ENCODE measurements around the gene CHAF1A.

The CHAF1A gene

DNA sequence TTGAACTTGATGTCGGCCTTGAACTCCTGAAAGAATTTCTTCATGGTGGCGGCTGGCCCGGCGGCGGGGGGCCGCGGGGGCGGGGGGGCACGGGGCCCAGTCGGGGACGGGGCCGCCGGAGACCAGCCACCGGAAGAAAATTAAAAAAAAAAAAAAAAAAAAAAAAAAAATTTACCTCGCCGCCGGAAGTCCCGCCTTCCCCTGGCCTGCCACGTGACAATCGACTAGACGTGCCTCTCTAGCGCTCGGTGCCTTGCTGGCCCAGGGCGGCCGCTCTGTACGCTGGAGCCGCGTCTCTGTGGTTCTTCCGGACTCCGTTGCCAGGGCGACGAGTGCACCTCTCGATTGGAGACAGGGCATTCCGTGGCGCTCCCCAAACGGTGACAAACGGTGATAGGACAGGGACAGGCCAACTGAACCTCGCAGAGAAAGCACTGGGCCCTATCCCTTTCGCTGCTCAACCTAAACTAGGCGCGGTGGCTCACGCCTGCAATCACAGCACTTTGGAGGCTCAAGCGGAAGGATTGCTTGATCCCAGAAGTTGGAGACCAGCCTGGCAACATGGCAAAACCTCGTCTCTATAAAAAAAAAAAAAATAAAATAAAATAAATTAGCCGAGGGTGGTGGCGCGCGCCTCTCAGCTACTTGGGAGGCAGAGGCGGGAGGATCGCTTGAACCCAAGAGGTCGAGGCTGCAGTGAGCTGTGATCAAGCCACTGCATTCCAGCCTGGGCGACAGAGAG, 55.4 kb downstream of the CHAF1A start, which contains the start of gene UBXN6:
Gene UBXN6 (minus strand): TSS at position 141 of the 742 bp plus-strand sequence. CDS start 97 bp downstream, at position 44.
- peak; percentile 81 for DNase-seq

DNA sequence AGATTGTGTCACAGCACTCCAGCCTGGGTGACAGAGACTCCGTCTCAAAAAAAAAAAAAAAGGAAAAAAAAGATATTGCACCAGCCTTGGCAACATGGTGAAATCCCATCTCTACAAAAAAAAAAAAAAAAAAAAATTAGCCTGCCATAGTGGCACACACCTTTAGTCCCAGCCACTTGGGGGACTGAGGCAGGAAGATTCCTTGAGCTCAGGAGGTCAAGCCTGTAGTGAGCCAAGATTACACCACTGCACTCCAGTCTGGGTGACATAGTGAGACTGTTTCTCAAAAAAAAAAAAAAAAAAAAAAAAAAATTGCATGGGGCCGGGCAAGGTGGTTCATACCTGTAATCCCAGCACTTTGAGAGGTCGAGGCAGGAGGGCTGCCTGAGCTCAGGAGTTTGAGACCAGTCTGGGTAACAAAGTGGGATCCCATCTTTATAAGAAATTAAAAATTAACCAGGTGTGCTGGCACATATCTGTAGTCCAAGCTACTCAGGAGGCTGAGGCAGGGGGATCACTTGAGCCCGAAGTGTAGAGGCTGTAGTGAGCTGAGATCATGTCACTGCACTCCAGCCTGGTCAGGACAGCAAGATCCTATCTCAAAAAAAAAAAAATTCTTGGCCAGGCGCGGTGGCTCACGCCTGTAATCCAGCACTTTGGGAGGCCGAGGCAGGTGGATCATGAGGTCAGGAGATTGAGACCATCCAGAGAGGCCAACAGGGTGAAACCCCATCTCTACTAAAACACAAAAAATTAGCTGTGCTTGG, 62.6 kb downstream of the CHAF1A start:
- no peak for DNase-seq

GRCh38 chr19:4467835-4468234, 65.4 kb downstream of the CHAF1A start:
- no peak for DNase-seq

GRCh38 chr19:4471403-4472173, 69.1 kb downstream of the CHAF1A start:
- DNase-seq = peak; percentile 100

GRCh38 chr19:4472174-4472974, 69.9 kb downstream of the CHAF1A start, which contains the start of gene HDGFL2:
Gene HDGFL2, plus strand, starts transcription at chr19:4472297. Its CDS starts 54 bp downstream, at chr19:4472351.
- DNase-seq = no peak

GRCh38 chr19:4473011-4473762, 70.7 kb downstream of the CHAF1A start:
- DNase-seq = no peak

GRCh38 chr19:4473763-4474513, 71.5 kb downstream of the CHAF1A start:
- no peak for DNase-seq

- DNase-seq = peak; percentile 48
Observed at GRCh38 chr19:4474514-4475022, 72.1 kb downstream of the CHAF1A start.

- no peak for DNase-seq
Observed at GRCh38 chr19:4477034-4477801, 74.8 kb downstream of the CHAF1A start.

GRCh38 chr19:4482721-4483364, 80.4 kb downstream of the CHAF1A start:
- no peak for DNase-seq

- DNase-seq = no peak
Observed at GRCh38 chr19:4483385-4483784, 80.9 kb downstream of the CHAF1A start.

DNA sequence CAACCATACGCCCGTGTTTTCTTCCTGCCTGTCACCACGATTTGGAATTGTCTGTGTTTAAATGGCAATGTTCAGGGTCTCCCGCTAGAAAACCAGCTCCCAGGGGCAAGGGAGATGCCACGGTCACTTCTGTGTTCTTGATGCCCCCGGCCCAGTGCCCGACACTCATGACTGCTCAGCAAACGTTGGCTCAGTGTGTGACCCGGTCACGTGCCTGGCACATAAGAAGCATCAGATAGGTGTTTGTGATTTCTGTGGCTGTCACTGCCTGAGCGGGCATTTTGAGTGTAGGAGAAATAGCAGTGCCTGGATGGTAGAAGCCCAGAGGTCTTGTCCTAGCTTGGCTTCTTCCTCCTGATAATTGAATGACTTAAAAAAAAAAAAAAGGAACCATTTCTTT, 85.1 kb downstream of the CHAF1A start:
- DNase-seq = no peak

DNA sequence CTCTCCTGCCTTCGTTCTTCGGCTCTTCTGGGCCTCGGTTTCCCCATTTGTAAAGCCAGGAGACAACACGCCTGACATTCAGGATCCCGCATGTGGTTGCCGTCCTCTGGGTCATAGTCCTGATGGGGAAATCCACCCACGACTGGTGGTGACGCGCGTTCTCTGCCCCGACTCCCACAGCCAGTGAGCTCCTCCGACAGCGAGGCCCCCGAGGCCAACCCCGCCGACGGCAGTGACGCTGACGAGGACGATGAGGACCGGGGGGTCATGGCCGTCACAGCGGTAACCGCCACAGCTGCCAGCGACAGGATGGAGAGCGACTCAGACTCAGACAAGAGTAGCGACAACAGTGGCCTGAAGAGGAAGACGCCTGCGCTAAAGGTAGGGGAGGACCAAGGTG, 86.1 kb downstream of the CHAF1A start:
- no peak for DNase-seq

- no peak for DNase-seq
Observed at GRCh38 chr19:4491446-4491845, 89.0 kb downstream of the CHAF1A start.

- no peak for DNase-seq
Observed at GRCh38 chr19:4492337-4493103, 90.1 kb downstream of the CHAF1A start.

Measured in NCI-H2081 treated with DMSO at 0.1 percent for 48 hours (cell line).